BLaER1 treated with 17β-estradiol and CSF1 and Interleukin-3, amounts not matched to agents 10 nM and 100 nM (cell line): ENCODE data around the gene MRPL39.

Experiments
- H3K27ac ChIP-seq, 11 experiments: shearing (Covaris generic); formaldehyde crosslinking; 2 replicates each; pipeline ENCODE4 v1.8.1; 2022
- H3K27me3 ChIP-seq, 11 experiments: shearing (Covaris generic); formaldehyde crosslinking; 2 replicates each; pipeline ENCODE4 v1.8.1; 2022
- H3K36me3 ChIP-seq, 11 experiments: shearing (Covaris generic); formaldehyde crosslinking; 2 replicates each; pipeline ENCODE4 v1.8.1; 2022
- H3K4me1 ChIP-seq, 10 experiments: shearing (Covaris generic); formaldehyde crosslinking; 2 replicates each; pipeline ENCODE4 v1.8.1; 2022
- H3K4me2 ChIP-seq, 11 experiments: shearing (Covaris generic); formaldehyde crosslinking; 2 replicates each; pipeline ENCODE4 v1.8.1; 2022
- H3K4me3 ChIP-seq, 10 experiments: shearing (Covaris generic); formaldehyde crosslinking; 2 replicates each; pipeline ENCODE4 v1.8.1; 2022
- H3K9ac ChIP-seq, 11 experiments: shearing (Covaris generic); formaldehyde crosslinking; 2 replicates each; pipeline ENCODE4 v1.8.1; 2022
- H3K9me3 ChIP-seq, 11 experiments: shearing (Covaris generic); formaldehyde crosslinking; replicated peaks in 1 of 11; 2 replicates each; pipeline ENCODE4 v1.8.1; 2022
- H4K20me1 ChIP-seq, 11 experiments: shearing (Covaris generic); formaldehyde crosslinking; 2 replicates each; pipeline ENCODE4 v1.8.1; 2022
- Cebpa-rat ChIP-seq, 11 experiments: shearing (Covaris generic); IDR thresholded peaks; 2 replicates each; pipeline ENCODE4 v1.8.1; 2022

The MRPL39 gene

DNA sequence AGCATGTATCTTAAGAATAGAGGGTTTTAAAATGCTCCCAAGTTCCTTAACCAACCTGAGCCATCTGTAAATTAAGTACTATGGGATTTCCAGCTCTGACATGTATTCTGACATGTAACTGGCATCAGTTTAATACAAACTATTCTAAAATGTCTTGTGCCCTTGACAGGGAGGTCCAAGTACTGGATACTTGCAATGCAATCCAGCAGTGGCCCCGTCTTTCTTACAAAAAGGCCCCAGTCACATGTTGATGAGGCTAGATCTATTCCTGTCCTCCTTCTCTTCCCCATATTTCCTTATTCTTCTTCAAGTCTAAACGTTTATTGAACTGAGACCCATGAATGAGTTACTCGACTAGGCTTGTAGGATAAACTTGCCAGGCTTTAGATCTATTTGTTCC lies 46.4 kb downstream of the MRPL39 start:
- H3K9me3 ChIP-seq: peaks cover 0 to 9% (median 0%) of the 10 kb centered on the region in 11 experiments; a peak in 6 of 22 replicates
- H3K4me1 ChIP-seq: peaks cover 48 to 69% (median 55%) of the 10 kb centered on the region in 10 experiments
- peak overlapping the region in 3 of 11 experiments; percentile 83 to 85 (median 83); a peak in 5 of 22 replicates for H3K9ac ChIP-seq
- H3K4me3 ChIP-seq: peak overlapping the region in 6 of 10 experiments; percentile 70 to 82 (median 76); a peak in 6 of 20 replicates
- H3K27ac ChIP-seq: peak overlapping the region; percentile 65 to 96 (median 93); a peak in 18 of 22 replicates
- peaks cover 0 to 19% (median 8%) of the 10 kb centered on the region in 11 experiments; a peak in 6 of 22 replicates for H4K20me1 ChIP-seq
- H3K36me3 ChIP-seq: peaks cover 0 to 18% (median 16%) of the 10 kb centered on the region in 11 experiments; a peak in 20 of 22 replicates
- peak overlapping the region; percentile 78 to 95 (median 90) for H3K4me2 ChIP-seq
- no peaks in the 10 kb centered on the region for H3K27me3 ChIP-seq
- TF ChIP-seq Cebpa-rat (IDR thresholded peaks at IDR 0.05): no peak

DNA sequence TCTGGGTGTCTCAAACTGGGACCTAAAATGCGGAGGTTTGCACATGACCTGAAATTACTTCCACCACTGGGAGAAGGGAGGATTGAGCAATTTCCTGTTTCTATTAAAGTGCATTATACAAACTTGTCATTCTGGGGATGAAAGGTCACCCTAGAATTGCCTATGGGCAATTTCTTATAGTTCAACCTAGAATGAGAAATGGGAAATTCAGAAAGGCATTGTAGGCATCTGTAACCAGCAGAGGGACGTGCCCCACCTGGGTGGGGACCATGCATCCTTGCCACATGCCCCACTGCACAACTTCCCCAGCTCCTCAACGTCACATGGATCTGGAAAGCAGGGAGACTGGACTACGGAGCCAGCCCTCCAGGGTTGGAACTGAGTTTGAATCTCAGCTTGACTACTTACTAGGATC lies 47.0 kb downstream of the MRPL39 start:
- H3K4me3 ChIP-seq: peak overlapping the region in 7 of 10 experiments; percentile 0 to 23 (median 10); a peak in 6 of 20 replicates

DNA sequence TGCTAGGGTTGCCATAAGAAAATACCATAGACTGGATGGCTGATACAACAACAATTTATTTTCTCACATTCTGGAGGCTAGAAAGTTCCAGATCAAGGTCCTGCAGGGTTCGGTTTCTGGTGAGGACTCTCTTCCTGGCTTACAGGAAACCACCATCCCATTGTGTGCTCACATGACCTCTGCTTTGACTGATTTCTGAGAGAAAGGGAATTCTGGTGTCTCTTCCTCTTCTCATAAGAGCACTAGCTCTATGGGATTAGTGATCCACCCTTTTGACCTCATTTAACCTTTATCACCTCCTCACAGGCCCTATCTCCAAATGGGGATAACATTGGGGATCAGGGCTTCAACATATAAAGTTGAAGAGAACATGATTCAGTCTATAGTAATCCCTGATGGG lies 47.5 kb downstream of the MRPL39 start:
- peaks cover 0 to 9% (median 0%) of the 10 kb centered on the region in 11 experiments; a peak in 6 of 22 replicates for H3K9me3 ChIP-seq
- 0 out of 20 replicates have a peak overlapping the region, but pooled peaks of 7 of the 10 experiments have one; percentile 0 to 23 (median 10) for H3K4me3 ChIP-seq
- H4K20me1 ChIP-seq: peaks cover 0 to 8% (median 0%) of the 10 kb centered on the region in 11 experiments; a peak in 4 of 22 replicates
- no peak for TF ChIP-seq Cebpa-rat (IDR thresholded peaks at IDR 0.05)
- peak overlapping the region in 5 of 11 experiments; percentile 36 to 92 (median 83); a peak in 8 of 22 replicates for H3K27ac ChIP-seq
- no peak overlapping the region for H3K9ac ChIP-seq
- peak overlapping the region; percentile 78 to 95 (median 90) for H3K4me2 ChIP-seq
- H3K27me3 ChIP-seq: no peaks in the 10 kb centered on the region
- peaks cover 40 to 63% (median 45%) of the 10 kb centered on the region in 10 experiments for H3K4me1 ChIP-seq
- H3K36me3 ChIP-seq: peaks cover 0 to 6% (median 4%) of the 10 kb centered on the region in 11 experiments; a peak in 15 of 22 replicates

More for the DNA sequence above, 47.0 kb downstream of the MRPL39 start:
- Histone ChIP-seq H3K9ac (no peak overlapping the region), H4K20me1 (peaks cover 0 to 13% (median 2%) of the 10 kb centered on the region in 11 experiments; a peak in 5 of 22 replicates), H3K4me2 (peak overlapping the region; percentile 78 to 95 (median 90)), H3K9me3 (peaks cover 0 to 9% (median 0%) of the 10 kb centered on the region in 11 experiments; a peak in 6 of 22 replicates), H3K36me3 (peaks cover 0 to 11% (median 10%) of the 10 kb centered on the region in 11 experiments; a peak in 20 of 22 replicates), H3K27ac (peak overlapping the region in 9 of 11 experiments; percentile 55 to 96 (median 93); a peak in 8 of 22 replicates), H3K27me3 (no peaks in the 10 kb centered on the region), H3K4me1 (peaks cover 42 to 63% (median 49%) of the 10 kb centered on the region in 10 experiments)
- TF ChIP-seq Cebpa-rat (IDR thresholded peaks at IDR 0.05): peak in 5 of 11 experiments; percentile 24 to 82 (median 49); a peak in 5 of 22 replicates

DNA sequence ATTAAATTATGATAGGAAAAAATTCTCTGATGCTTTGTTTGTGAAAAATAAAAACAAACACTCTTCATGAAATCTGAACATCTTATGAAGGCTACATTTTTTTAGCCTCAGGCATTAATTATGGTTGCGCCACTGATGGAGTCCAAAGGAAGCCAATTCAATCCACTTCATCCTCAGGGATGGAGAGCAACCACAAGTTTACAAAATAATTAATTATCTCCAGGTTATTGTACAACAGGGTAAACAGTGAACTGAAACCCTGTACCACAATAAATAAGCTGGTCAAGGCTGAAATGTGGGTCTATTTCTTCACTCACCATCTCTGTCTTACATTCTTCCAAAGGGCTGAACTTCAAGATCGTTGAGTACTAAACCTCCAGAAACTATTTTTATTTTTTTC lies 49.2 kb downstream of the MRPL39 start:
- no peak overlapping the region for H3K9ac ChIP-seq
- no peak overlapping the region for H3K27ac ChIP-seq
- H4K20me1 ChIP-seq: no peaks in the 10 kb centered on the region; a peak in 1 of 22 replicates
- H3K9me3 ChIP-seq: peaks cover 0 to 9% (median 0%) of the 10 kb centered on the region in 11 experiments; a peak in 6 of 22 replicates
- no peaks in the 10 kb centered on the region for H3K27me3 ChIP-seq
- no peaks in the 10 kb centered on the region for H3K36me3 ChIP-seq
- H3K4me3 ChIP-seq: no peak overlapping the region
- no peak for TF ChIP-seq Cebpa-rat (IDR thresholded peaks at IDR 0.05)
- H3K4me2 ChIP-seq: peak overlapping the region in 2 of 11 experiments; percentile 90 to 91; a peak in 1 of 22 replicates
- peaks cover 26 to 50% (median 28%) of the 10 kb centered on the region in 10 experiments for H3K4me1 ChIP-seq

DNA sequence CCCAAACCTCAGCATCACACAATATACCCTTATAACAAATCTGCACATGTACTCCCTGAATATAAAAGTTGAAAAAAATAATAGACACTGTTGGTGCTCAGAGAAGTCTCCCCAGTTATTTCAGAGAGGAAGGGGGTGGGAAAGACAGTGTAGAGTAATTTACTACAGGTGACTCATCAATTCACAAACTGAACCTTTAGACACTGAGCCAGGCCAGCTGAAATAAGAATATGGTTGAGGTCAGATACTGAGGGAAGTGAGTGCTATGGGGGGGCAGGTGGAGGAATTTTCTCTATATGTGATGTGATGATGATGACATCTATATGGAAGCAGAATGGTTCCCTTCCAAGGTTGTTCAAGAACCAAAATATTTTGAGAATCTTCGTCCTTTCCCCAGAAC lies 50.1 kb downstream of the MRPL39 start:
- Histone ChIP-seq H3K9ac (no peak overlapping the region), H3K36me3 (no peaks in the 10 kb centered on the region), H3K4me1 (peaks cover 22 to 41% (median 25%) of the 10 kb centered on the region in 10 experiments), H3K27me3 (no peaks in the 10 kb centered on the region), H3K4me3 (no peak overlapping the region), H3K9me3 (peaks cover 0 to 9% (median 0%) of the 10 kb centered on the region in 11 experiments; a peak in 6 of 22 replicates), H3K27ac (no peak overlapping the region), H3K4me2 (no peak overlapping the region), H4K20me1 (no peaks in the 10 kb centered on the region)
- no peak for TF ChIP-seq Cebpa-rat (IDR thresholded peaks at IDR 0.05)

DNA sequence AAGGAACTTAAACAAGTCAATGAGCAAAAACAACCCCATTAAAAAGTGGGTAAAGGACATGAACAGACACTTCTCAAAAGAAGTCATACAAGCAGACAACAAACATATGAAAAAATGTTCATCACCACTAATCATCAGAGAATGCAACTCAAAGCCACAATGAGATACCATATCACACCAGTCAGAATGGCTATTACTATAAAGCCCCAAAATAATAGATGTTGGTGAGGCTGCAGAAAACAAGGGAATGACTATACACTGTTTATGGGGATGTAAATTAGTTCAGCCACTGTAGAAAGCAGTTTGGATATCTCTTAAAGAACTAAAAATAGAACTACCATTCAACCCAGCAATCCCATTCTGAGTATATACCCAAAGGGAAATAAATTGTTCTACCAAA lies 51.2 kb downstream of the MRPL39 start:
- Histone ChIP-seq H3K9ac (no peak overlapping the region), H3K9me3 (peaks cover 0 to 9% (median 0%) of the 10 kb centered on the region in 11 experiments; a peak in 6 of 22 replicates), H3K4me3 (no peak overlapping the region), H4K20me1 (no peaks in the 10 kb centered on the region), H3K4me2 (no peak overlapping the region), H3K27ac (no peak overlapping the region), H3K4me1 (peaks cover 17 to 36% (median 19%) of the 10 kb centered on the region in 10 experiments), H3K27me3 (no peaks in the 10 kb centered on the region), H3K36me3 (no peaks in the 10 kb centered on the region)
- TF ChIP-seq Cebpa-rat (IDR thresholded peaks at IDR 0.05): no peak

DNA sequence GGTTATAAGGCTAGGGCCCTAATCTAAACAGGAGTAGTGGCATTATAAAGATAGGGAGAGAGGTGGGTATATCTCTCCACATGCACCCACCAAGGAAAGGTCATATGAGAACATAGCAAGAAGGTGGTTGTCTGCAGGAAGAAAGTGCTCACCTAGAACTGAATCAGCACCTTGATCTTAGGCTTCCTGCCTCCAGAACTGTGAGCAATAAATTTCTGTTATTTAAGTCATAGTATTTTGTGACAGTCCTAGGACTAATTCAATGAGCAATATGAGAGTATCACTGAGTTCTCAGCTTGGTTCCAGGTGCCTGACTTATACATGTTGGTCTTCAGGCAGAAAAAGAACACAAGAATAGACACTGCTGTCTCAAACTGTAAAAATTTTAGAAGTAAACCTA lies 51.8 kb downstream of the MRPL39 start:
- Histone ChIP-seq H3K9ac (no peak overlapping the region), H3K4me2 (no peak overlapping the region), H3K4me1 (peaks cover 11 to 30% (median 13%) of the 10 kb centered on the region in 10 experiments), H4K20me1 (no peaks in the 10 kb centered on the region), H3K36me3 (no peaks in the 10 kb centered on the region), H3K9me3 (peaks cover 0 to 9% (median 0%) of the 10 kb centered on the region in 11 experiments; a peak in 6 of 22 replicates), H3K27me3 (no peaks in the 10 kb centered on the region), H3K4me3 (no peak overlapping the region), H3K27ac (no peak overlapping the region)
- TF ChIP-seq Cebpa-rat (IDR thresholded peaks at IDR 0.05): no peak

DNA sequence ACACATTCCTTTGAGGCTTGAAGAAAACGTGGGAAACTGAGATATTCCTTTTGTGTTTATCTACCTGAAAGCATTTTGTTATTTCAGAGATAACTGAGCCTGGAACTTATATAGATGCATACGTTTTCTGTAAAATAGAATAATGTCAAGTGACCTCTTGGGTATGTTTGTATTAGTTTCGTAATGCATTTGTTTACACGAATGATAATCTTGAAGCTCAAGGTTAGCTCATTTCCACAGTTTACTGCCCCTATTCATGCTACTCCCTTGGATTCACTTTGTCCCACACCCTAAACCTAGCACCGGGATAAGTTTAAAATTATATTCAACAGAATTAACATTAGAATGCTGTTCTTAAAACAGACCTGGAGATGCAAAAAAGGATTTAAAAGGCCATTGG lies 54.4 kb downstream of the MRPL39 start:
- Histone ChIP-seq H3K9me3 (peaks cover 0 to 5% (median 0%) of the 10 kb centered on the region in 11 experiments; a peak in 1 of 22 replicates), H3K27me3 (no peaks in the 10 kb centered on the region), H3K4me3 (no peak overlapping the region), H3K4me2 (no peak overlapping the region), H3K4me1 (peaks cover 0 to 6% (median 0%) of the 10 kb centered on the region in 10 experiments; a peak in 1 of 20 replicates), H3K36me3 (no peaks in the 10 kb centered on the region), H4K20me1 (no peaks in the 10 kb centered on the region), H3K9ac (no peak overlapping the region), H3K27ac (no peak overlapping the region)
- TF ChIP-seq Cebpa-rat (IDR thresholded peaks at IDR 0.05): no peak

DNA sequence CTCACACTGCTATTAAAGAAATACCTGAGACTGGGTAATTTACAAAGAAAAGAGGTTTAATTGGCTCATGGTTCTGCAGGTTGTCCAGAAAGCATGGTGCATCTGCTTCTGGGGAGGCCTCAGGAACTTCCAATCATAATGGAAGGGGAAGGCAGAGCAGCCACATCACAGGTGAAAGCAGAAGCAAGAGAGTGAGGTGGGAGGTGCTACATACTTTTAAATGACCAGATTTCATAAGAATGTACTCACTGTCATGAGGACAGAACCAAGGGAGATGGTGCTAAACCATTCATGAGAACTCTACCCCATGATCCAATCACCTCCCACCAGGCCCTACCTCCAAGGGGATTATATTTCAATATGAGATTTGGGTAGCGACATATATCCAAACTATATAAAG lies 55.7 kb downstream of the MRPL39 start:
- H3K27ac ChIP-seq: no peak overlapping the region
- no peaks in the 10 kb centered on the region for H3K27me3 ChIP-seq
- H3K9me3 ChIP-seq: peaks cover 0 to 5% (median 0%) of the 10 kb centered on the region in 11 experiments; a peak in 1 of 22 replicates
- H3K4me3 ChIP-seq: no peak overlapping the region
- no peaks in the 10 kb centered on the region for H4K20me1 ChIP-seq
- no peak for TF ChIP-seq Cebpa-rat (IDR thresholded peaks at IDR 0.05)
- no peak overlapping the region for H3K4me2 ChIP-seq
- H3K36me3 ChIP-seq: no peaks in the 10 kb centered on the region
- H3K4me1 ChIP-seq: peaks cover 0 to 6% (median 0%) of the 10 kb centered on the region in 10 experiments; a peak in 1 of 20 replicates
- H3K9ac ChIP-seq: no peak overlapping the region
